Measurements from ENCODE around the gene IQCC.

- TF ChIP-seq CTCF (IDR thresholded peaks at IDR 0.05) (no peak), POLR2A (IDR thresholded peaks at IDR 0.05) (peak; percentile 61 to 71), POLR2AphosphoS5 (IDR thresholded peaks at IDR 0.05) (peak; percentile 91 to 95 (median 94)), EP300 (IDR thresholded peaks at IDR 0.05) (peak in 1 of 4 donors; percentile 53)
Measured at GRCh38 chr1:32221980-32222755, 16.7 kb downstream of the IQCC start, which contains the start of the genes EIF3I and TMEM234.
